ENCODE measurements around the gene RHOT2.
A peak's percentile ranks its signal among the peaks of the same experiment; 100 is the strongest.

The RHOT2 gene

GRCh38 chr16:647173-647902 is 20.6 kb upstream of the RHOT2 start:
- no peak for DNase-seq (ENCODE audit: extremely low read depth in 1 of 2, low read depth in 1 of 2)

- DNase-seq (ENCODE audit: extremely low read depth in 1 of 2, low read depth in 1 of 2): no peak
These were observed 19.7 kb upstream of the RHOT2 start for GRCh38 chr16:648071-648780.

- DNase-seq (ENCODE audit: extremely low read depth in 1 of 2, low read depth in 1 of 2): peak; percentile 69 to 88
These were observed 18.9 kb upstream of the RHOT2 start, which contains the start of gene WDR90 for GRCh38 chr16:648781-649589. Gene WDR90, plus strand, starts transcription at chr16:649365. Its CDS starts 52 bp downstream, at chr16:649417.

GRCh38 chr16:649631-650030 is 18.3 kb upstream of the RHOT2 start:
- no peak for DNase-seq (ENCODE audit: extremely low read depth in 1 of 2, low read depth in 1 of 2)

GRCh38 chr16:651844-652243 is 16.1 kb upstream of the RHOT2 start:
- no peak for DNase-seq (ENCODE audit: extremely low read depth in 1 of 2, low read depth in 1 of 2)

GRCh38 chr16:652454-653305 is 15.3 kb upstream of the RHOT2 start:
- no peak for DNase-seq (ENCODE audit: extremely low read depth in 1 of 2, low read depth in 1 of 2)

- DNase-seq (ENCODE audit: extremely low read depth in 1 of 2, low read depth in 1 of 2): no peak
These were observed 13.9 kb upstream of the RHOT2 start for GRCh38 chr16:654034-654433.

- DNase-seq (ENCODE audit: extremely low read depth in 1 of 2, low read depth in 1 of 2): no peak
These were observed 10.4 kb upstream of the RHOT2 start for GRCh38 chr16:657487-657886.

GRCh38 chr16:658679-659571 is 9.0 kb upstream of the RHOT2 start:
- DNase-seq (ENCODE audit: extremely low read depth in 1 of 2, low read depth in 1 of 2): no peak

- no peak for DNase-seq (ENCODE audit: extremely low read depth in 1 of 2, low read depth in 1 of 2)
These were observed 8.3 kb upstream of the RHOT2 start for GRCh38 chr16:659618-660017.

- no peak for DNase-seq (ENCODE audit: extremely low read depth in 1 of 2, low read depth in 1 of 2)
These were observed 7.8 kb upstream of the RHOT2 start for GRCh38 chr16:660132-660458.

- DNase-seq (ENCODE audit: extremely low read depth in 1 of 2, low read depth in 1 of 2): peak; percentile 34 to 40
These were observed 7.3 kb upstream of the RHOT2 start for GRCh38 chr16:660459-661183.

- DNase-seq (ENCODE audit: extremely low read depth in 1 of 2, low read depth in 1 of 2): no peak
These were observed 6.6 kb upstream of the RHOT2 start for GRCh38 chr16:661184-661821.

GRCh38 chr16:662095-662494 is 5.8 kb upstream of the RHOT2 start:
- no peak for DNase-seq (ENCODE audit: extremely low read depth in 1 of 2, low read depth in 1 of 2)

GRCh38 chr16:662597-662996 is 5.3 kb upstream of the RHOT2 start:
- no peak for DNase-seq (ENCODE audit: extremely low read depth in 1 of 2, low read depth in 1 of 2)

- no peak for DNase-seq (ENCODE audit: extremely low read depth in 1 of 2, low read depth in 1 of 2)
These were observed 1.4 kb upstream of the RHOT2 start for GRCh38 chr16:666572-666971.

GRCh38 chr16:667113-667779 is 686 bp upstream of the RHOT2 start:
- DNase-seq (ENCODE audit: extremely low read depth in 1 of 2, low read depth in 1 of 2): no peak

GRCh38 chr16:668519-669171 is 713 bp downstream of the RHOT2 start:
- no peak for DNase-seq (ENCODE audit: extremely low read depth in 1 of 2, low read depth in 1 of 2)
